NCI-H187 (cell line): Measurements from ENCODE around the gene PDCD1.
"Not testable (repeated sequence)": the region's sequence is repeated elsewhere in the genome, so short reads cannot be mapped to it uniquely, and the experiment has no call there.

ENCODE experiments used
- DNase-seq, 2 experiments: peaks; one replicate each; lab custom pipeline; 2025; lab: John Stamatoyannopoulos, UW

PDCD1 gene

GRCh38 chr2:241813644-241814392 lies 44.9 kb downstream of the PDCD1 start:
- no peak for DNase-seq

DNA sequence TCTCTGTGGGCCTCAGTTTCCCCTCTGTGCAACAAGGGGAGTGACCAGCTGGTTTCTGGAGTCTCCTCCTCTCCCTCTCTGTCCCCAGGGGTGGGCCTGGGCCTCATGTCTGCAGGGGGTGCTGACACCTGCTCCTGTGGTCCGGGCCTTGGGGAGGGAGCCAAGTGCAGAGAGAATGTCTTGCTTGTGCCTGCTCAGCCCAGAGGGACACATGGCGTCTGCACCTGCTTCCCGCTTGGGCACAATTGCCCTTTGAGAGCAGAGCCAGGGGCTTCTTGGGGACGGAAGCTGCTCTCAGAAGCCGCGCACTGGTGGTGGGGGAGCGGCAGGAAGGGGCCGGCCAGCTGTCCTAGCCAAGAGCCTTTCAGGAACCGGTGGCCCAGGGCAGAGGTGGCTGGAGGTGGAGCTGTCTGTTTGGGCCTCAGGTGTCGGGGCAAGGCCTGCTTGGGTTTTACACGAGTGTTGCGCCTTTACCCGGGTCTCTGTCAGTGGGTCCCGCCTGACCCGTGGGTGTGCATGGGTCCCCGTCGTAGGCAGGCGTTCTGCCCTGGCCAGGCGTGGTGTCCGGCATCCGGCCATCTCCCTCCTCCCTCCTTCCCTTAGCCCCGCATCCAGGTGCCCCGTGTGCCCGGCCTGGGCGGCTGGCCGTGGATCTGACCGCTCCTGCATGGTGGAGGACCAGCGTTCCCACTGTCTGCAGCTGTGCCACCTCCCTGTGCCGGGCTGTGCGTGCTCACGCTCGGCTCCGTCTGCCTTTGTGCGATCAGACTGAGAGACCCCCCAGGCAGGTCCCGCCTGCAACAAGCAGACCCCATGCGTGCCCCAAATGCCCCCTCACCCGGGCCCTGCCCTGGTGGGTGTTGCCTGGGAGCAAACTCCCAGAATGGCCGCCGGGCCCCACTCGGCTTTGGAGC lies 45.7 kb downstream of the PDCD1 start:
- DNase-seq: no peak

- no peak for DNase-seq
Observed at GRCh38 chr2:241811952-241812729, 46.6 kb downstream of the PDCD1 start.

DNA sequence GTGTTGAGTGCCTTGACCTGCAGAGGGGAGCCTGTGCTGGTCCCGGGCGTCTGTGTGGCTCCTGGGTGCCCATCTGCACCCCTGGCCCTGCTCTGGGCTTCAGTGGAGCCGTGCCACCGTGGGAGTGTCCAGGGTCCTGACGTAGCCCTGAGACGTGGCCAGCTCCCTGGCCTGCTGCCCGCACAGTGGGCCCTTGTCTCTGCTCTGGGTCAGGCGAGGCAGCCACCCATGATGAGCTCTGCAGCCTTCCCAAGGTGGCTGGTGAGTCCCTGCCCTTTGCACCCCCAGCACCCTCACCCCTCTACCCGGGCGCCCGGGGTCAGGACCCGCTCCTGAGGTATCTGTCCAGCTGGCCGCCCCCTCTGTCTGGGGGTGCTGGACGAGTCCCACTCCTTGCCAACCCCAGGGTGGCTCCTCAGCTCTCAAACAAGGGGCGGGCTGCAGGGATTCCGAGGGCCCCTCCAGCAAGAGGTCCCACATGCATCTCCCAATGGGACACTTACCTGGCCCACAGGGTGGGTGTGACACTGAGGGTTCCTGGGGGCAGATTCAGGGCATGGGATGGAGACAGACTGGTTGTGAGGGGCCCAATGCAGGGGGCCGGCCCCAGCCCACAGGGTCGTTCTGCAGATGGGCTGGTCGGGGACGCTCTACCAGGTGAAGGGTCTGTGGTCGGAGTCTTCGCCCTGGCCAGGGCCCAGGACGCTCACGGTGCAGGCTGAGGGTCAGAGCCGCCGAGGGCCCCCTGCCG lies 47.3 kb downstream of the PDCD1 start:
- DNase-seq: no peak

DNA sequence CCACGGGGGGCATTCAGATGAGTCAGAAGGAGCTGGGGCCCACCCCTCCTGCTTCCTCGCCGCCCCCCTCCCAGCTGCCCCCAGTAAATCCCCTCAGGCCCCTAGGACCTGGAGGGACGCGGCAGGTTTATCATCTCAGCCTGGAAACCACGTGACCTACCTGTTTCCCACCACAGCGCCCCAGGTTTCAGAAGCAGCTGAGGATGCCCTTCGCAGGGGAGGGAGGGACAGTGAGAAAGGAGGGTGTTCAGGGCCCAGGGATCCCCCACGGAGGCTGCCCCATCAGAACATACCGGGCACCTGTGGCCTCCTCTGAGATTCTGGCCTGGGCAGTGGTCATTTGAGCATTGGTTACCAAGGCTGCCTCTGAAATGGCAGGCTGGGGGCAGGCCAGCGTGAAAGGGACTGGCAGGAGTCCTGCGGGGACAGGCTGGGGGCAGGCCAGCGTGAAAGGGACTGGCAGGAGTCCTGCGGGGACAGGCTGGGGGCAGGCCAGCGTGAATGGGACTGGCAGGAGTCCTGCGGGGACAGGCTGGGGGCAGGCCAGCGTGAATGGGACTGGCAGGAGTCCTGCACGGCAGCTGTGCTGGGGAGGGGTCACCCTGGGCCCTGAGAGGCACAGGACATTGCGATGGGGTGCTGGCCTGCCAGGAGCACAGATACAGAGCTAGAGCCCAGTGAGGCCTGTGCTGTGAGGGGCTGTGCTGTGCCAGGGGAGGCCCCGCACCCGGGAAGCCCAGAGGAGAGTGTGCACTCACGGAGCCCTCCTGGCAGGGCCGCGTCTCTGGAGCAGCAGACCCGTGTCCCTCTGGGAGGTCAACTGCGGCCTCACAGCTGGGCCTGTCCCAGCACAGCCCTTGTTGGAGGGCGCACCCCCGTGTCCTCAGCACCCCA lies 48.1 kb downstream of the PDCD1 start:
- no peak for DNase-seq

- DNase-seq: no peak
Observed at GRCh38 chr2:241809383-241810306, 49.0 kb downstream of the PDCD1 start.

DNA sequence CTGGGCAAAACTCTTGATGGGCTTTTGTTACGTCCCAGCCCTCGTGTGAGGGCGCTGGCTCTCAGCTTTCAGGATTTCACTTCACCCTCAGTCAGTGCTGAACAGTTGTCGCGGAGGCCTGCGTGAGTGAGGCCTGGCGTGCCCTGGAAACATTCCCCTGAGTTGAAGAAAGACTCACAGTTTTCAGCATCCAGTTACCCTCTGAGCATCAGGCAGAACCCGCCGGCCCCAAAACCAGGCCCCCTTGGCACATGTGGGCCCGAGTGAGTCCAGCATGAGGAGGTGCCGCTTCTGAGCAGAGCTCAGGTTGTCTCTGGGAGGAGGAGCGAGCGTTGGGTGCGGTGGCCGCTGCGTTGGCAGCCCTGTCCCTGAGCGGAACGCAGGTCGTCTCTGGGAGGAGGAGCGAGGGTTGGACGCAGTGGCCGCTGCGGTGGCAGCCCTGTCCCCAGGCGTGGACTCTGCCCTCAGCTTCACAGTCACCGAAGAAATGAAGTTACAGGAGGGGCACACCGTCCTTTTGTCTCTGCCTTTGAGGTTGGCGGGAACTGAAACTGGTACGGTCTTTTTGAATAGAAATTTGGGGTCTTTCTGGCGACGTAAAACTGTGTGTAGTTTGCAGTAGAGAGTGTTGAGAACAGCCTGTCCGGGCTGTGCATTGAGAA lies 49.8 kb downstream of the PDCD1 start, which contains the start of gene NEU4:
Gene NEU4, plus strand, starts transcription at position 473 of the 662 bp plus-strand sequence. CDS start 5,292 bp downstream, outside the sequence.
- no peak for DNase-seq

GRCh38 chr2:241808051-241808720 lies 50.5 kb downstream of the PDCD1 start:
- DNase-seq: no peak

- DNase-seq: not testable (repeated sequence)
Observed at GRCh38 chr2:241806217-241806616, 52.5 kb downstream of the PDCD1 start.

DNA sequence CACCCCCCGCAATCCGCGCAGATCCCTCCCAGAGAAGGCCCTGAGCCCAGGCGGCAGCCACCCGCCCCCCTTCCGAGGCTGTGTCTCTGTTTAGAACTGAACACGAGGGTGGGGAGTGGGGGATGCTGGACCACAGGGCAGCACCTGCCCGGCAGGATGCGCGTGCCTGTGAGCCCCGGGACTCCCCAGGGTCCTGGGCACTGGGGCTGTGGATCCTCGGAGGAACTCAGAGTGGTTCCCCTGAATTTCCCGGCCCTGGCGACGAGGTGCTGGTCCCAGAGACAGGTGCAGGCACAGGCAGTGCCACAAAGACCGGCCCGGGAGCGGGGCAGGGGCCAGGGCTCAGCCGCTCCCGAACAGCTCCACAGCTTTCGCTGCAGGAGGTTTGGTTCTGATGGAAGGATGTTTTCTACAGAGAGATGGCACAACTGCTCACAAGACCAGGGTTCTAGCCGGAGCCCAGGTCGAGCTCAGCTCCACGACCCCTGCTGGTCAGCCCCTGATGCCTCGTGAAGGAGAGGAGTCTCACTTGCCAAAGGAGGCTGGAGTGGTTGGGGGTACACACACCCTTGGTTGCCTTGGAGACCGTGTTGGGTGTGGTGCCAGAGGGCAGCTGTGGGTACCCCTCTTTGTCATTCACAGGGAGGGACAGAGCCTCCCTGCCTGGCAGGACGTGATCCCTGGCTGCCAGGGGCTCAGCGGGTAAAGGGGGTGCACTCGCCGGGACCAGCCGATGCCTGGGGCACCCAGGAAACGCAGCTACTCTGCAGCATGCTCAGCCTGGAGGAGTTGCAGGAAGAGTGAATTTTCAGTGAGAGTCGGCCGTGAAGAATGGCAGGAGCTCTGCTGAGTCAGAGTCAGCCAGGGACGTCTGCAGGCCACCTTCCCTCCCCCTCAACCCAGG lies 54.1 kb downstream of the PDCD1 start:
- DNase-seq: no peak

GRCh38 chr2:241803387-241804325 lies 55.0 kb downstream of the PDCD1 start:
- DNase-seq: no peak

DNA sequence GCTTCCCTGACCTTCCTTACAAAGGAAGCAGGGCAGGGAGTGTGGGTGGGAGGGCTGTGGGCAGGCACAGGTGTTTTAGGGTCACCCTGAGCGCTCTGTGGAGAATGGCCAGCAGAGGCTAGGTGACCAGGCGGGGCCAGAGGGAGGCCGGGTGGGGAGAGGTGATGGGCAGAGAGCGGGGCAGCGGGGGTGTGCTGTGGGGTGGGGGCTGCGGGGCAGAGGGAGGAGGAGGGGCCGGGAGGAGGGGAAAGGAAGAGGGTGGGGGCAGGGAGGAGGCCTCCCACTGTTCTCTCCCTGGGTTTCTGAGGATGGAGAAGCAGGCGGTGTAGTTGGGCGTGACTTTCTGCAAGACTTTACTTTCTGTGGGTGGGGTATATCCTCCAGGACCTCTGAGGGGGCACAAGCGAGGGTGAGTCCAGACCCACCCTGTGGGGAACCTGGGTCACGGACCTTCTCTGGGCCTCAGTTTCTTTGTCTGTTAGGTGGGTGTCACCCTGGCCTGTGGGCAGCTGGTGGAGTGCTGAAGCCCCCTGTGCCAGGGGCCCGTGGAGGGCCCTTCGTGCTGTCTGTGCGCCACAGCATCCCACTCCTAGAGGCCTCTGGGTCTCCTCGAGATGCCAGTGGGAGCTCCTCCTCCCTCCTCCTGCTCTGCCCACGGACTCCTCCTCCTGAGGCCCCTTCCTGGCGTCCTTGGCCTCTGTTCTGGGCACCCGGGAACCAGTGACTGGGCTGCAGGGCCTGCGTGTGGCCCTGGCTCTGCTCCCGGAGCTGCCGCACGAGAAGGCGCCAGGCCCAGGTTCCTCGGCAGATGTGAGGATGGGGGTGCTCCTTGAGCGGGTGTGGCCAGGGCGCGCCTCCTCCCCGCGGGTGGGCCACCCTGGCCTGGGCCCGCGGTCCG lies 56.0 kb downstream of the PDCD1 start:
- no peak for DNase-seq

- DNase-seq: no peak
Observed at GRCh38 chr2:241801611-241802420, 56.9 kb downstream of the PDCD1 start.
